HEK293 (cell line): ENCODE measurements around the gene ZBTB18.

ENCODE experiments used
- CTCF ChIA-PET: fragments of 350-600 bp; formaldehyde crosslinking; extraction: SDS; loops from one replicate; lab custom pipeline; 2021; ENCODE audit warnings: antibody characterized with exemption; lab: Yijun Ruan, JAX
- POLR2A ChIA-PET: fragments of 300-600 bp; formaldehyde crosslinking; extraction: SDS; loops from one replicate; lab custom pipeline; 2020; ENCODE audit warnings: antibody characterized with exemption, inconsistent platforms; lab: Yijun Ruan, JAX
- H3K27ac ChIP-seq: fragments of 200-500 bp; sonication (Bioruptor generic); 2 replicates; pipeline ENCODE4 v1.5.1; 2014; ENCODE audit warnings: low read depth, low read length, control low read depth, inconsistent platforms; ENCODE audit errors: extremely low read depth
- H3K36me3 ChIP-seq, 2 experiments: fragments of 200-500 bp in 1 of 2; sonication (Bioruptor generic) in 1 of 2; 1 replicate in 1 of 2; 2 replicates in 1 of 2; pipeline ENCODE4 v1.5.1; 2014 to 2017; ENCODE audit warnings: inconsistent platforms in 2 of 2, low read length in 2 of 2; ENCODE audit not compliant: control insufficient read depth in 2 of 2, insufficient read depth in 1 of 2
- H3K4me1 ChIP-seq: fragments of 200-500 bp; sonication (Bioruptor generic); 2 replicates; pipeline ENCODE4 v1.5.1; 2014; ENCODE audit warnings: mild to moderate bottlenecking, low read length, inconsistent platforms; ENCODE audit not compliant: control insufficient read depth, insufficient read depth
- H3K4me3 ChIP-seq: 2 replicates; pipeline ENCODE4 v1.5.1; 2011; ENCODE audit warnings: low read depth, mild to moderate bottlenecking, control low read depth, low read length, moderate library complexity
- H3K9me3 ChIP-seq: fragments of 200-500 bp; sonication (Bioruptor generic); 2 replicates; pipeline ENCODE4 v1.5.1; 2014; ENCODE audit warnings: low read depth, low read length, inconsistent platforms; ENCODE audit not compliant: control insufficient read depth, insufficient read depth
- EGR2 ChIP-seq: fragments of 450-650 bp; formaldehyde crosslinking; IDR thresholded peaks from 2 replicates; pipeline ENCODE4 v1.5.1; 2016; ENCODE audit warnings: low read depth, missing biosample characterization, missing genetic modification characterization
- IKZF3 ChIP-seq: fragments of 450-650 bp; IDR thresholded peaks from 2 replicates; pipeline ENCODE4 v1.5.0; 2018; ENCODE audit warnings: missing biosample characterization, mild to moderate bottlenecking, missing genetic modification characterization, moderate library complexity
- REPIN1 ChIP-seq: fragments of 450-650 bp; formaldehyde crosslinking; IDR thresholded peaks from 2 replicates; pipeline ENCODE4 v1.5.1; 2017; ENCODE audit warnings: missing biosample characterization, missing genetic modification characterization, low read depth
- SCRT2 ChIP-seq: fragments of 450-650 bp; formaldehyde crosslinking; IDR thresholded peaks from 2 replicates; pipeline ENCODE4 v1.5.1; 2016; ENCODE audit warnings: missing biosample characterization, missing genetic modification characterization
- ZBTB26 ChIP-seq: fragments of 450-650 bp; formaldehyde crosslinking; optimal IDR thresholded peaks from 2 replicates; pipeline ENCODE3; 2016; ENCODE audit warnings: missing biosample characterization, mild to moderate bottlenecking, missing genetic modification characterization
- ZBTB8A ChIP-seq: fragments of 450-650 bp; formaldehyde crosslinking; IDR thresholded peaks from 2 replicates; pipeline ENCODE4 v1.5.1; 2016; ENCODE audit warnings: missing biosample characterization, missing genetic modification characterization
- ZFHX2 ChIP-seq: fragments of 450-650 bp; formaldehyde crosslinking; conservative IDR thresholded peaks from 2 replicates; pipeline ENCODE4 v1.5.1; 2016; ENCODE audit warnings: missing biosample characterization, missing genetic modification characterization
- ZNF133 ChIP-seq: fragments of 450-650 bp; formaldehyde crosslinking; IDR thresholded peaks from 2 replicates; pipeline ENCODE4 v1.5.1; 2016; ENCODE audit warnings: missing biosample characterization, missing genetic modification characterization
- ZNF138 ChIP-seq: fragments of 450-650 bp; formaldehyde crosslinking; IDR thresholded peaks from 2 replicates; pipeline ENCODE4 v1.5.1; 2016; ENCODE audit warnings: missing biosample characterization, missing genetic modification characterization, borderline replicate concordance
- ZNF248 ChIP-seq: fragments of 450-650 bp; formaldehyde crosslinking; IDR thresholded peaks from 2 replicates; pipeline ENCODE4 v1.5.1; 2017; ENCODE audit warnings: missing biosample characterization, missing genetic modification characterization
- ZNF26 ChIP-seq: fragments of 450-650 bp; formaldehyde crosslinking; IDR thresholded peaks from 2 replicates; pipeline ENCODE4 v1.5.1; 2016; ENCODE audit warnings: missing biosample characterization, missing genetic modification characterization
- ZNF354C ChIP-seq: fragments of 450-650 bp; formaldehyde crosslinking; IDR thresholded peaks from 2 replicates; pipeline ENCODE4 v1.5.1; 2016; ENCODE audit warnings: missing biosample characterization, missing genetic modification characterization, low read depth, borderline replicate concordance
- ZNF416 ChIP-seq: fragments of 450-650 bp; formaldehyde crosslinking; IDR thresholded peaks from 2 replicates; pipeline ENCODE4 v1.5.1; 2016; ENCODE audit warnings: missing biosample characterization, missing genetic modification characterization
- ZNF658 ChIP-seq: fragments of 450-650 bp; formaldehyde crosslinking; IDR thresholded peaks from 2 replicates; pipeline ENCODE4; 2016; ENCODE audit warnings: missing biosample characterization, missing genetic modification characterization
- ZSCAN30 ChIP-seq: fragments of 450-650 bp; IDR thresholded peaks from 2 replicates; pipeline ENCODE4 v1.5.1; 2018; ENCODE audit warnings: missing biosample characterization, mild to moderate bottlenecking, missing genetic modification characterization, moderate library complexity
- TF ChIP-seq, protein P1 (sequence below): IDR thresholded peaks from 2 replicates; pipeline ENCODE4 v1.6.1; 2011; ENCODE audit warnings: mild to moderate bottlenecking, low read depth, low read length, borderline replicate concordance
- TF ChIP-seq, protein P2 (sequence below): fragments of 450-650 bp; formaldehyde crosslinking; IDR thresholded peaks from 2 replicates; pipeline ENCODE4 v1.5.1; 2016; ENCODE audit warnings: missing biosample characterization, missing genetic modification characterization
- TF ChIP-seq, protein P3 (sequence below): fragments of 450-650 bp; formaldehyde crosslinking; IDR thresholded peaks from 2 replicates; pipeline ENCODE4 v1.5.1; 2016; ENCODE audit warnings: missing biosample characterization, missing genetic modification characterization
- TF ChIP-seq, protein P4 (sequence below): fragments of 450-650 bp; formaldehyde crosslinking; IDR thresholded peaks from 2 replicates; pipeline ENCODE4 v1.5.1; 2016; ENCODE audit warnings: missing biosample characterization, missing genetic modification characterization, borderline replicate concordance

Gene ZBTB18

GRCh38 chr1:244087611-244088010 is 36.5 kb downstream of the ZBTB18 start:
- H3K36me3 ChIP-seq, result no peaks in the 10 kb centered on the region
- TF ChIP-seq, protein P1, sequence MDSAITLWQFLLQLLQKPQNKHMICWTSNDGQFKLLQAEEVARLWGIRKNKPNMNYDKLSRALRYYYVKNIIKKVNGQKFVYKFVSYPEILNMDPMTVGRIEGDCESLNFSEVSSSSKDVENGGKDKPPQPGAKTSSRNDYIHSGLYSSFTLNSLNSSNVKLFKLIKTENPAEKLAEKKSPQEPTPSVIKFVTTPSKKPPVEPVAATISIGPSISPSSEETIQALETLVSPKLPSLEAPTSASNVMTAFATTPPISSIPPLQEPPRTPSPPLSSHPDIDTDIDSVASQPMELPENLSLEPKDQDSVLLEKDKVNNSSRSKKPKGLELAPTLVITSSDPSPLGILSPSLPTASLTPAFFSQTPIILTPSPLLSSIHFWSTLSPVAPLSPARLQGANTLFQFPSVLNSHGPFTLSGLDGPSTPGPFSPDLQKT, result no peak
- TF ChIP-seq EGR2 (peak; percentile 93), REPIN1 (no peak), ZNF248 (tag by site-specific recombination) (no peak), ZFHX2 (tag by site-specific recombination) (peak; percentile 65), ZNF26 (tag by site-specific recombination) (no peak)
- TF ChIP-seq, all 188 proteins: peak for 2
- ChIA-PET CTCF (no interaction called here), POLR2A (no interaction called here)
- Histone ChIP-seq H3K4me1 (no peaks in the 10 kb centered on the region), H3K9me3 (no peaks in the 10 kb centered on the region), H3K4me3 (no peak overlapping the region), H3K27ac (no peak overlapping the region)

- no peaks in the 10 kb centered on the region for H3K4me1 ChIP-seq
- TF ChIP-seq, protein P2, sequence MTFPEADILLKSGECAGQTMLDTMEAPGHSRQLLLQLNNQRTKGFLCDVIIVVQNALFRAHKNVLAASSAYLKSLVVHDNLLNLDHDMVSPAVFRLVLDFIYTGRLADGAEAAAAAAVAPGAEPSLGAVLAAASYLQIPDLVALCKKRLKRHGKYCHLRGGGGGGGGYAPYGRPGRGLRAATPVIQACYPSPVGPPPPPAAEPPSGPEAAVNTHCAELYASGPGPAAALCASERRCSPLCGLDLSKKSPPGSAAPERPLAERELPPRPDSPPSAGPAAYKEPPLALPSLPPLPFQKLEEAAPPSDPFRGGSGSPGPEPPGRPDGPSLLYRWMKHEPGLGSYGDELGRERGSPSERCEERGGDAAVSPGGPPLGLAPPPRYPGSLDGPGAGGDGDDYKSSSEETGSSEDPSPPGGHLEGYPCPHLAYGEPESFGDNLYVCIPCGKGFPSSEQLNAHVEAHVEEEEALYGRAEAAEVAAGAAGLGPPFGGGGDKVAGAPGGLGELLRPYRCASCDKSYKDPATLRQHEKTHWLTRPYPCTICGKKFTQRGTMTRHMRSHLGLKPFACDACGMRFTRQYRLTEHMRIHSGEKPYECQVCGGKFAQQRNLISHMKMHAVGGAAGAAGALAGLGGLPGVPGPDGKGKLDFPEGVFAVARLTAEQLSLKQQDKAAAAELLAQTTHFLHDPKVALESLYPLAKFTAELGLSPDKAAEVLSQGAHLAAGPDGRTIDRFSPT (tag by site-specific recombination), result no peak
- TF ChIP-seq ZNF138 (tag by site-specific recombination), result no peak
- TF ChIP-seq, protein P3, sequence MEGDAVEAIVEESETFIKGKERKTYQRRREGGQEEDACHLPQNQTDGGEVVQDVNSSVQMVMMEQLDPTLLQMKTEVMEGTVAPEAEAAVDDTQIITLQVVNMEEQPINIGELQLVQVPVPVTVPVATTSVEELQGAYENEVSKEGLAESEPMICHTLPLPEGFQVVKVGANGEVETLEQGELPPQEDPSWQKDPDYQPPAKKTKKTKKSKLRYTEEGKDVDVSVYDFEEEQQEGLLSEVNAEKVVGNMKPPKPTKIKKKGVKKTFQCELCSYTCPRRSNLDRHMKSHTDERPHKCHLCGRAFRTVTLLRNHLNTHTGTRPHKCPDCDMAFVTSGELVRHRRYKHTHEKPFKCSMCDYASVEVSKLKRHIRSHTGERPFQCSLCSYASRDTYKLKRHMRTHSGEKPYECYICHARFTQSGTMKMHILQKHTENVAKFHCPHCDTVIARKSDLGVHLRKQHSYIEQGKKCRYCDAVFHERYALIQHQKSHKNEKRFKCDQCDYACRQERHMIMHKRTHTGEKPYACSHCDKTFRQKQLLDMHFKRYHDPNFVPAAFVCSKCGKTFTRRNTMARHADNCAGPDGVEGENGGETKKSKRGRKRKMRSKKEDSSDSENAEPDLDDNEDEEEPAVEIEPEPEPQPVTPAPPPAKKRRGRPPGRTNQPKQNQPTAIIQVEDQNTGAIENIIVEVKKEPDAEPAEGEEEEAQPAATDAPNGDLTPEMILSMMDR, result no peak
- TF ChIP-seq ZBTB26, result no peak
- TF ChIP-seq SCRT2 (tag by site-specific recombination), result no peak
- TF ChIP-seq, protein P4, sequence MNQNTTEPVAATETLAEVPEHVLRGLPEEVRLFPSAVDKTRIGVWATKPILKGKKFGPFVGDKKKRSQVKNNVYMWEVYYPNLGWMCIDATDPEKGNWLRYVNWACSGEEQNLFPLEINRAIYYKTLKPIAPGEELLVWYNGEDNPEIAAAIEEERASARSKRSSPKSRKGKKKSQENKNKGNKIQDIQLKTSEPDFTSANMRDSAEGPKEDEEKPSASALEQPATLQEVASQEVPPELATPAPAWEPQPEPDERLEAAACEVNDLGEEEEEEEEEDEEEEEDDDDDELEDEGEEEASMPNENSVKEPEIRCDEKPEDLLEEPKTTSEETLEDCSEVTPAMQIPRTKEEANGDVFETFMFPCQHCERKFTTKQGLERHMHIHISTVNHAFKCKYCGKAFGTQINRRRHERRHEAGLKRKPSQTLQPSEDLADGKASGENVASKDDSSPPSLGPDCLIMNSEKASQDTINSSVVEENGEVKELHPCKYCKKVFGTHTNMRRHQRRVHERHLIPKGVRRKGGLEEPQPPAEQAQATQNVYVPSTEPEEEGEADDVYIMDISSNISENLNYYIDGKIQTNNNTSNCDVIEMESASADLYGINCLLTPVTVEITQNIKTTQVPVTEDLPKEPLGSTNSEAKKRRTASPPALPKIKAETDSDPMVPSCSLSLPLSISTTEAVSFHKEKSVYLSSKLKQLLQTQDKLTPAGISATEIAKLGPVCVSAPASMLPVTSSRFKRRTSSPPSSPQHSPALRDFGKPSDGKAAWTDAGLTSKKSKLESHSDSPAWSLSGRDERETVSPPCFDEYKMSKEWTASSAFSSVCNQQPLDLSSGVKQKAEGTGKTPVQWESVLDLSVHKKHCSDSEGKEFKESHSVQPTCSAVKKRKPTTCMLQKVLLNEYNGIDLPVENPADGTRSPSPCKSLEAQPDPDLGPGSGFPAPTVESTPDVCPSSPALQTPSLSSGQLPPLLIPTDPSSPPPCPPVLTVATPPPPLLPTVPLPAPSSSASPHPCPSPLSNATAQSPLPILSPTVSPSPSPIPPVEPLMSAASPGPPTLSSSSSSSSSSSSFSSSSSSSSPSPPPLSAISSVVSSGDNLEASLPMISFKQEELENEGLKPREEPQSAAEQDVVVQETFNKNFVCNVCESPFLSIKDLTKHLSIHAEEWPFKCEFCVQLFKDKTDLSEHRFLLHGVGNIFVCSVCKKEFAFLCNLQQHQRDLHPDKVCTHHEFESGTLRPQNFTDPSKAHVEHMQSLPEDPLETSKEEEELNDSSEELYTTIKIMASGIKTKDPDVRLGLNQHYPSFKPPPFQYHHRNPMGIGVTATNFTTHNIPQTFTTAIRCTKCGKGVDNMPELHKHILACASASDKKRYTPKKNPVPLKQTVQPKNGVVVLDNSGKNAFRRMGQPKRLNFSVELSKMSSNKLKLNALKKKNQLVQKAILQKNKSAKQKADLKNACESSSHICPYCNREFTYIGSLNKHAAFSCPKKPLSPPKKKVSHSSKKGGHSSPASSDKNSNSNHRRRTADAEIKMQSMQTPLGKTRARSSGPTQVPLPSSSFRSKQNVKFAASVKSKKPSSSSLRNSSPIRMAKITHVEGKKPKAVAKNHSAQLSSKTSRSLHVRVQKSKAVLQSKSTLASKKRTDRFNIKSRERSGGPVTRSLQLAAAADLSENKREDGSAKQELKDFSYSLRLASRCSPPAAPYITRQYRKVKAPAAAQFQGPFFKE (tag by site-specific recombination), result no peak
- TF ChIP-seq ZNF416 (tag by site-specific recombination), result no peak
- TF ChIP-seq ZNF658 (tag by site-specific recombination), result no peak
- TF ChIP-seq ZBTB8A (tag by site-specific recombination), result no peak
- TF ChIP-seq IKZF3 (tag by site-specific recombination), result no peak
- no peak for TF ChIP-seq ZNF133 (tag by site-specific recombination)
- TF ChIP-seq, protein P1, result no peak
- no peak for TF ChIP-seq ZNF354C (tag by site-specific recombination)
- TF ChIP-seq ZSCAN30 (tag by site-specific recombination), result no peak
Observed at GRCh38 chr1:244088161-244088560, 37.1 kb downstream of the ZBTB18 start.

More at GRCh38 chr1:244088161-244088560, 37.1 kb downstream of the ZBTB18 start:
- H3K36me3 ChIP-seq, result no peaks in the 10 kb centered on the region
- POLR2A ChIA-PET, result interaction anchor here (0.6 kb wide), 1 partner anchor 238 kb away, joined by 8 read pairs; the partner anchor contains the start of gene AKT3
- H3K27ac ChIP-seq, result no peak overlapping the region
- no peaks in the 10 kb centered on the region for H3K9me3 ChIP-seq
- CTCF ChIA-PET, result no interaction called here
- H3K4me3 ChIP-seq, result no peak overlapping the region
